ENCODE results near the gene BCO2.

Gene BCO2

GRCh38 chr11:112255067-112255720 lies 79.9 kb downstream of the BCO2 start:
- DNase-seq, result no peak

GRCh38 chr11:112260490-112260889 lies 85.2 kb downstream of the BCO2 start, which contains the start of gene PLET1:
Gene PLET1 (minus strand): TSS chr11:112260860. CDS start chr11:112260589, 271 bp downstream.
- DNase-seq, result no peak

- DNase-seq, result no peak
Observed at GRCh38 chr11:112265659-112266409, 90.5 kb downstream of the BCO2 start.

GRCh38 chr11:112266410-112266778 lies 91.1 kb downstream of the BCO2 start:
- no peak for DNase-seq

GRCh38 chr11:112267188-112267591 lies 91.9 kb downstream of the BCO2 start:
- DNase-seq, result no peak

- no peak for DNase-seq
Observed at GRCh38 chr11:112268406-112268805, 93.1 kb downstream of the BCO2 start.
